ENCODE results near the gene TTC39A. TPM values are rescaled to one million over a fixed set of nuclear protein-coding genes. Genes with fewer than 3 reads are reported as not detected.

Gene TTC39A
- total and polyA plus RNA-seq, 2 of the 13 experiments (the other 11 are each of a cell fraction or from before 2014, with no cell fraction given) = 0.33 to 1.5 TPM

- TF ChIP-seq TEAD2 (CRISPR knock-in tag; IDR thresholded peaks at IDR 0.05) = no peak
- no peak for TF ChIP-seq NCOA1 (CRISPR knock-in tag; IDR thresholded peaks at IDR 0.05)
- no peak for TF ChIP-seq ZNF251 (CRISPR knock-in tag; IDR thresholded peaks at IDR 0.05)
- TF ChIP-seq, protein P1, sequence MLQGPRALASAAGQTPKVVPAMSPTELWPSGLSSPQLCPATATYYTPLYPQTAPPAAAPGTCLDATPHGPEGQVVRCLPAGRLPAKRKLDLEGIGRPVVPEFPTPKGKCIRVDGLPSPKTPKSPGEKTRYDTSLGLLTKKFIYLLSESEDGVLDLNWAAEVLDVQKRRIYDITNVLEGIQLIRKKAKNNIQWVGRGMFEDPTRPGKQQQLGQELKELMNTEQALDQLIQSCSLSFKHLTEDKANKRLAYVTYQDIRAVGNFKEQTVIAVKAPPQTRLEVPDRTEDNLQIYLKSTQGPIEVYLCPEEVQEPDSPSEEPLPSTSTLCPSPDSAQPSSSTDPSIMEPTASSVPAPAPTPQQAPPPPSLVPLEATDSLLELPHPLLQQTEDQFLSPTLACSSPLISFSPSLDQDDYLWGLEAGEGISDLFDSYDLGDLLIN (CRISPR knock-in tag; IDR thresholded peaks at IDR 0.05; ENCODE audit: borderline replicate concordance) = no peak
- no peak for TF ChIP-seq TGIF2 (CRISPR knock-in tag; IDR thresholded peaks at IDR 0.05)
- no peak for TF ChIP-seq AGO1 (IDR thresholded peaks at IDR 0.05; ENCODE audit: low read depth, low read length, poor library complexity, severe bottlenecking)
- TF ChIP-seq JARID2 (CRISPR knock-in tag; IDR thresholded peaks at IDR 0.05; ENCODE audit: insufficient replicate concordance) = no peak
- TF ChIP-seq, protein P2, sequence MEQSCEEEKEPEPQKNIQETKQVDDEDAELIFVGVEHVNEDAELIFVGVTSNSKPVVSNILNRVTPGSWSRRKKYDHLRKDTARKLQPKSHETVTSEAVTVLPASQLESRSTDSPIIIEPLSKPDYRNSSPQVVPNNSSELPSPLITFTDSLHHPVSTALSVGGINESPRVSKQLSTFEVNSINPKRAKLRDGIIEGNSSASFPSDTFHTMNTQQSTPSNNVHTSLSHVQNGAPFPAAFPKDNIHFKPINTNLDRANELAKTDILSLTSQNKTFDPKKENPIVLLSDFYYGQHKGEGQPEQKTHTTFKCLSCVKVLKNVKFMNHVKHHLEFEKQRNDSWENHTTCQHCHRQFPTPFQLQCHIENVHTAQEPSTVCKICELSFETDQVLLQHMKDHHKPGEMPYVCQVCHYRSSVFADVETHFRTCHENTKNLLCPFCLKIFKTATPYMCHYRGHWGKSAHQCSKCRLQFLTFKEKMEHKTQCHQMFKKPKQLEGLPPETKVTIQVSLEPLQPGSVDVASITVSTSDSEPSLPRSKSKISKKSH (CRISPR knock-in tag; IDR thresholded peaks at IDR 0.05; ENCODE audit: borderline replicate concordance) = no peak
- TF ChIP-seq HINFP (CRISPR knock-in tag; IDR thresholded peaks at IDR 0.05; ENCODE audit: low read depth) = no peak
- TF ChIP-seq ZNF383 (CRISPR knock-in tag; IDR thresholded peaks at IDR 0.05; ENCODE audit: borderline replicate concordance) = no peak
- no peak for TF ChIP-seq SRSF4 (IDR thresholded peaks at IDR 0.05; ENCODE audit: low read depth, low read length, poor library complexity, severe bottlenecking)
- TF ChIP-seq MIXL1 (CRISPR knock-in tag; IDR thresholded peaks at IDR 0.05) = no peak
- TF ChIP-seq KMT2B (CRISPR knock-in tag; IDR thresholded peaks at IDR 0.05) = no peak
- no peak for TF ChIP-seq ZSCAN21 (CRISPR knock-in tag; IDR thresholded peaks at IDR 0.05; ENCODE audit: borderline replicate concordance)
- TF ChIP-seq ZSCAN31 (CRISPR knock-in tag; IDR thresholded peaks at IDR 0.05; ENCODE audit: low read depth) = no peak
- ATAC-seq = no peak
- H3K79me2 ChIP-seq (ENCODE audit: insufficient read depth, low read length) = no peaks in the 10 kb centered on the region
- H3K4me1 ChIP-seq (ENCODE audit: insufficient read depth, low read length) = peaks cover 23% of the 10 kb centered on the region
- H3K27ac ChIP-seq (ENCODE audit: extremely low read length, insufficient read depth, low read length) = no peak overlapping the region
- no peaks in the 10 kb centered on the region for H3K27me3 ChIP-seq (ENCODE audit: control insufficient read depth in 1 of 2, insufficient read depth in 2 of 2, low read length in 2 of 2)
- no peak overlapping the region for H3K9ac ChIP-seq (ENCODE audit: insufficient read depth, low read depth, low read length)
- H3K4me3 ChIP-seq (replicated peaks in 1 of 3; ENCODE audit: insufficient read depth in 1 of 3, low read depth in 2 of 3, low read length in 3 of 3) = no peak overlapping the region
- in situ Hi-C loops (cut with HindIII; ENCODE audit: extremely low pct_ligation_motif_present, low pct_unique_long_range_greater_than_20kb) (no loop called here), intact Hi-C loops (cut with micrococcal nuclease; ENCODE audit: unreplicated experiment) (no loop called here)
- H3K36me3 ChIP-seq (replicated peaks in 1 of 2; ENCODE audit: control insufficient read depth in 1 of 2, insufficient read depth in 2 of 2, low read length in 2 of 2) = no peaks in the 10 kb centered on the region
- H3K4me2 ChIP-seq (ENCODE audit: low read depth, low read length) = no peak overlapping the region
- 37% methylated on average over 13 of the region's 15 CpGs for WGBS (ENCODE audit: low lambda C conversion rate)
- no peaks in the 10 kb centered on the region for H4K20me1 ChIP-seq (ENCODE audit: insufficient read depth, low read length)
- DNase-seq (ENCODE audit: low spot score) = no peak
- FAIRE-seq = no peak
- POLR2A ChIA-PET = no interaction called here
- no TSS peak for BruUV-seq (replicated peaks)
- no peaks in the 10 kb centered on the region for H3K9me3 ChIP-seq (ENCODE audit: low read length)
- no peak overlapping the region for H2AFZ ChIP-seq (ENCODE audit: low read length)
- CTCF ChIA-PET (ENCODE audit: low intra/inter-chr PET ratio, low total read pairs) = no interaction called here
Measured at GRCh38 chr1:51310871-51311613, 19.3 kb downstream of the TTC39A start.
